ENCODE data around the gene PIAS1.

Gene PIAS1

DNA sequence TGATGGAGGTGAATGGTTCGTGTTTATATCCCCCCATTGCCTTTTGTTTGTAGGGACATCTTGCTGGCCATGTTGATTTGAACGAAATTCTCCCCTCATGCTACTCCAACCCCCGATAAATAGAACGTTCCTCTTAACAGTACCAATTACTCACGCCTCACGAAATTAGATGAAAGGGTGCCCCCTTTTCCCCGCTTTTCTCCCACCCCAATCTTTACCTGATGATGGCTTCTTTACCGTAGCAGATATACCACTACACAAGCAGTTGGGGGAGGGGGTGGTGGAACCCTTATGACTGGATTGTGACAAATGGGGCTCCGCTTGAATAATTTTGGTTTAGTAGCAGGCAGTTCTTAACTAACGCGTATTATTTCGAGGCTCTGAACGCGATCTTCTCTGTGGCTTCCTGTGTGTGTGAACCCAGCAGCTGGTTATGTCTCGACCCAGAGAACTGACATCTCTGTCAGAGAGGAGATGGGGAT lies 1.1 kb downstream of the PIAS1 start (continued):
- TF ChIP-seq, protein P1, sequence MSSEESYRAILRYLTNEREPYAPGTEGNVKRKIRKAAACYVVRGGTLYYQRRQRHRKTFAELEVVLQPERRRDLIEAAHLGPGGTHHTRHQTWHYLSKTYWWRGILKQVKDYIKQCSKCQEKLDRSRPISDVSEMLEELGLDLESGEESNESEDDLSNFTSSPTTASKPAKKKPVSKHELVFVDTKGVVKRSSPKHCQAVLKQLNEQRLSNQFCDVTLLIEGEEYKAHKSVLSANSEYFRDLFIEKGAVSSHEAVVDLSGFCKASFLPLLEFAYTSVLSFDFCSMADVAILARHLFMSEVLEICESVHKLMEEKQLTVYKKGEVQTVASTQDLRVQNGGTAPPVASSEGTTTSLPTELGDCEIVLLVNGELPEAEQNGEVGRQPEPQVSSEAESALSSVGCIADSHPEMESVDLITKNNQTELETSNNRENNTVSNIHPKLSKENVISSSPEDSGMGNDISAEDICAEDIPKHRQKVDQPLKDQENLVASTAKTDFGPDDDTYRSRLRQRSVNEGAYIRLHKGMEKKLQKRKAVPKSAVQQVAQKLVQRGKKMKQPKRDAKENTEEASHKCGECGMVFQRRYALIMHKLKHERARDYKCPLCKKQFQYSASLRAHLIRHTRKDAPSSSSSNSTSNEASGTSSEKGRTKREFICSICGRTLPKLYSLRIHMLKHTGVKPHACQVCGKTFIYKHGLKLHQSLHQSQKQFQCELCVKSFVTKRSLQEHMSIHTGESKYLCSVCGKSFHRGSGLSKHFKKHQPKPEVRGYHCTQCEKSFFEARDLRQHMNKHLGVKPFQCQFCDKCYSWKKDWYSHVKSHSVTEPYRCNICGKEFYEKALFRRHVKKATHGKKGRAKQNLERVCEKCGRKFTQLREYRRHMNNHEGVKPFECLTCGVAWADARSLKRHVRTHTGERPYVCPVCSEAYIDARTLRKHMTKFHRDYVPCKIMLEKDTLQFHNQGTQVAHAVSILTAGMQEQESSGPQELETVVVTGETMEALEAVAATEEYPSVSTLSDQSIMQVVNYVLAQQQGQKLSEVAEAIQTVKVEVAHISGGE (tag by site-specific recombination; conservative IDR thresholded peaks at IDR 0.05; ENCODE audit: low read depth): no peak; the same call in 1 of the 2 replicates
- TF ChIP-seq ZNF747 (tag by site-specific recombination; IDR thresholded peaks at IDR 0.05) (no peak), ZNF530 (tag by site-specific recombination; IDR thresholded peaks at IDR 0.05; ENCODE audit: low read depth) (no peak), ZNF658 (tag by site-specific recombination; IDR thresholded peaks at IDR 0.05) (no peak), ZNF664 (tag by site-specific recombination; IDR thresholded peaks at IDR 0.05) (no peak), SCRT1 (tag by site-specific recombination; IDR thresholded peaks at IDR 0.05; ENCODE audit: borderline replicate concordance) (no peak), ZSCAN23 (tag by site-specific recombination; IDR thresholded peaks at IDR 0.05) (no peak; the same call in 1 of the 2 replicates), ZNF660 (tag by site-specific recombination; IDR thresholded peaks at IDR 0.05) (peak; percentile 12; the same call in 1 of the 2 replicates), SCRT2 (tag by site-specific recombination; IDR thresholded peaks at IDR 0.05) (no peak), ZNF529 (tag by site-specific recombination; IDR thresholded peaks at IDR 0.05; ENCODE audit: insufficient replicate concordance) (no peak), ZNF830 (tag by site-specific recombination; IDR thresholded peaks at IDR 0.05; ENCODE audit: low read depth) (no peak), ZNF24 (tag by site-specific recombination; IDR thresholded peaks at IDR 0.05) (no peak), ZNF561 (tag by site-specific recombination; IDR thresholded peaks at IDR 0.05; ENCODE audit: borderline replicate concordance) (0 out of 2 replicates have a peak, but pooled peaks have one; percentile 18), ZNF416 (tag by site-specific recombination; IDR thresholded peaks at IDR 0.05) (no peak)
- TF ChIP-seq, protein P2, sequence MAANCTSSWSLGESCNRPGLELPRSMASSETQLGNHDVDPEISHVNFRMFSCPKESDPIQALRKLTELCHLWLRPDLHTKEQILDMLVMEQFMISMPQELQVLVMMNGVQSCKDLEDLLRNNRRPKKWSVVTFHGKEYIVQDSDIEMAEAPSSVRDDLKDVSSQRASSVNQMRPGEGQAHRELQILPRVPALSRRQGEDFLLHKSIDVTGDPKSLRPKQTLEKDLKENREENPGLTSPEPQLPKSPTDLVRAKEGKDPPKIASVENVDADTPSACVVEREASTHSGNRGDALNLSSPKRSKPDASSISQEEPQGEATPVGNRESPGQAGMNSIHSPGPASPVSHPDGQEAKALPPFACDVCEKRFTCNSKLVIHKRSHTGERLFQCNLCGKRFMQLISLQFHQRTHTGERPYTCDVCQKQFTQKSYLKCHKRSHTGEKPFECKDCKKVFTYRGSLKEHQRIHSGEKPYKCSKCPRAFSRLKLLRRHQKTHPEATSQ (tag by site-specific recombination; IDR thresholded peaks at IDR 0.05): no peak
- TF ChIP-seq, protein P3, sequence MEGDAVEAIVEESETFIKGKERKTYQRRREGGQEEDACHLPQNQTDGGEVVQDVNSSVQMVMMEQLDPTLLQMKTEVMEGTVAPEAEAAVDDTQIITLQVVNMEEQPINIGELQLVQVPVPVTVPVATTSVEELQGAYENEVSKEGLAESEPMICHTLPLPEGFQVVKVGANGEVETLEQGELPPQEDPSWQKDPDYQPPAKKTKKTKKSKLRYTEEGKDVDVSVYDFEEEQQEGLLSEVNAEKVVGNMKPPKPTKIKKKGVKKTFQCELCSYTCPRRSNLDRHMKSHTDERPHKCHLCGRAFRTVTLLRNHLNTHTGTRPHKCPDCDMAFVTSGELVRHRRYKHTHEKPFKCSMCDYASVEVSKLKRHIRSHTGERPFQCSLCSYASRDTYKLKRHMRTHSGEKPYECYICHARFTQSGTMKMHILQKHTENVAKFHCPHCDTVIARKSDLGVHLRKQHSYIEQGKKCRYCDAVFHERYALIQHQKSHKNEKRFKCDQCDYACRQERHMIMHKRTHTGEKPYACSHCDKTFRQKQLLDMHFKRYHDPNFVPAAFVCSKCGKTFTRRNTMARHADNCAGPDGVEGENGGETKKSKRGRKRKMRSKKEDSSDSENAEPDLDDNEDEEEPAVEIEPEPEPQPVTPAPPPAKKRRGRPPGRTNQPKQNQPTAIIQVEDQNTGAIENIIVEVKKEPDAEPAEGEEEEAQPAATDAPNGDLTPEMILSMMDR (tag by site-specific recombination; IDR thresholded peaks at IDR 0.05): no peak
- TF ChIP-seq, protein P4, sequence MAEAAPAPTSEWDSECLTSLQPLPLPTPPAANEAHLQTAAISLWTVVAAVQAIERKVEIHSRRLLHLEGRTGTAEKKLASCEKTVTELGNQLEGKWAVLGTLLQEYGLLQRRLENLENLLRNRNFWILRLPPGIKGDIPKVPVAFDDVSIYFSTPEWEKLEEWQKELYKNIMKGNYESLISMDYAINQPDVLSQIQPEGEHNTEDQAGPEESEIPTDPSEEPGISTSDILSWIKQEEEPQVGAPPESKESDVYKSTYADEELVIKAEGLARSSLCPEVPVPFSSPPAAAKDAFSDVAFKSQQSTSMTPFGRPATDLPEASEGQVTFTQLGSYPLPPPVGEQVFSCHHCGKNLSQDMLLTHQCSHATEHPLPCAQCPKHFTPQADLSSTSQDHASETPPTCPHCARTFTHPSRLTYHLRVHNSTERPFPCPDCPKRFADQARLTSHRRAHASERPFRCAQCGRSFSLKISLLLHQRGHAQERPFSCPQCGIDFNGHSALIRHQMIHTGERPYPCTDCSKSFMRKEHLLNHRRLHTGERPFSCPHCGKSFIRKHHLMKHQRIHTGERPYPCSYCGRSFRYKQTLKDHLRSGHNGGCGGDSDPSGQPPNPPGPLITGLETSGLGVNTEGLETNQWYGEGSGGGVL (tag by site-specific recombination; IDR thresholded peaks at IDR 0.05): peak; percentile 70
- TF ChIP-seq, protein P5, sequence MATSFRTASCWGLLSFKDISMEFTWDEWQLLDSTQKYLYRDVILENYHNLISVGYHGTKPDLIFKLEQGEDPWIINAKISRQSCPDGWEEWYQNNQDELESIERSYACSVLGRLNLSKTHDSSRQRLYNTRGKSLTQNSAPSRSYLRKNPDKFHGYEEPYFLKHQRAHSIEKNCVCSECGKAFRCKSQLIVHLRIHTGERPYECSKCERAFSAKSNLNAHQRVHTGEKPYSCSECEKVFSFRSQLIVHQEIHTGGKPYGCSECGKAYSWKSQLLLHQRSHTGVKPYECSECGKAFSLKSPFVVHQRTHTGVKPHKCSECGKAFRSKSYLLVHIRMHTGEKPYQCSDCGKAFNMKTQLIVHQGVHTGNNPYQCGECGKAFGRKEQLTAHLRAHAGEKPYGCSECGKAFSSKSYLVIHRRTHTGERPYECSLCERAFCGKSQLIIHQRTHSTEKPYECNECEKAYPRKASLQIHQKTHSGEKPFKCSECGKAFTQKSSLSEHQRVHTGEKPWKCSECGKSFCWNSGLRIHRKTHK (tag by site-specific recombination; IDR thresholded peaks at IDR 0.05): no peak
- TF ChIP-seq, protein P6, sequence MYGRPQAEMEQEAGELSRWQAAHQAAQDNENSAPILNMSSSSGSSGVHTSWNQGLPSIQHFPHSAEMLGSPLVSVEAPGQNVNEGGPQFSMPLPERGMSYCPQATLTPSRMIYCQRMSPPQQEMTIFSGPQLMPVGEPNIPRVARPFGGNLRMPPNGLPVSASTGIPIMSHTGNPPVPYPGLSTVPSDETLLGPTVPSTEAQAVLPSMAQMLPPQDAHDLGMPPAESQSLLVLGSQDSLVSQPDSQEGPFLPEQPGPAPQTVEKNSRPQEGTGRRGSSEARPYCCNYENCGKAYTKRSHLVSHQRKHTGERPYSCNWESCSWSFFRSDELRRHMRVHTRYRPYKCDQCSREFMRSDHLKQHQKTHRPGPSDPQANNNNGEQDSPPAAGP (tag by site-specific recombination; IDR thresholded peaks at IDR 0.05): no peak
- TF ChIP-seq, protein P7, sequence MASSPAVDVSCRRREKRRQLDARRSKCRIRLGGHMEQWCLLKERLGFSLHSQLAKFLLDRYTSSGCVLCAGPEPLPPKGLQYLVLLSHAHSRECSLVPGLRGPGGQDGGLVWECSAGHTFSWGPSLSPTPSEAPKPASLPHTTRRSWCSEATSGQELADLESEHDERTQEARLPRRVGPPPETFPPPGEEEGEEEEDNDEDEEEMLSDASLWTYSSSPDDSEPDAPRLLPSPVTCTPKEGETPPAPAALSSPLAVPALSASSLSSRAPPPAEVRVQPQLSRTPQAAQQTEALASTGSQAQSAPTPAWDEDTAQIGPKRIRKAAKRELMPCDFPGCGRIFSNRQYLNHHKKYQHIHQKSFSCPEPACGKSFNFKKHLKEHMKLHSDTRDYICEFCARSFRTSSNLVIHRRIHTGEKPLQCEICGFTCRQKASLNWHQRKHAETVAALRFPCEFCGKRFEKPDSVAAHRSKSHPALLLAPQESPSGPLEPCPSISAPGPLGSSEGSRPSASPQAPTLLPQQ (tag by site-specific recombination; IDR thresholded peaks at IDR 0.05): peak; percentile 44; the same call in 1 of the 2 replicates
- TF ChIP-seq, protein P8, sequence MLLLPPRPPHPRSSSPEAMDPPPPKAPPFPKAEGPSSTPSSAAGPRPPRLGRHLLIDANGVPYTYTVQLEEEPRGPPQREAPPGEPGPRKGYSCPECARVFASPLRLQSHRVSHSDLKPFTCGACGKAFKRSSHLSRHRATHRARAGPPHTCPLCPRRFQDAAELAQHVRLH (tag by site-specific recombination; IDR thresholded peaks at IDR 0.05): no peak
- TF ChIP-seq, protein P9, sequence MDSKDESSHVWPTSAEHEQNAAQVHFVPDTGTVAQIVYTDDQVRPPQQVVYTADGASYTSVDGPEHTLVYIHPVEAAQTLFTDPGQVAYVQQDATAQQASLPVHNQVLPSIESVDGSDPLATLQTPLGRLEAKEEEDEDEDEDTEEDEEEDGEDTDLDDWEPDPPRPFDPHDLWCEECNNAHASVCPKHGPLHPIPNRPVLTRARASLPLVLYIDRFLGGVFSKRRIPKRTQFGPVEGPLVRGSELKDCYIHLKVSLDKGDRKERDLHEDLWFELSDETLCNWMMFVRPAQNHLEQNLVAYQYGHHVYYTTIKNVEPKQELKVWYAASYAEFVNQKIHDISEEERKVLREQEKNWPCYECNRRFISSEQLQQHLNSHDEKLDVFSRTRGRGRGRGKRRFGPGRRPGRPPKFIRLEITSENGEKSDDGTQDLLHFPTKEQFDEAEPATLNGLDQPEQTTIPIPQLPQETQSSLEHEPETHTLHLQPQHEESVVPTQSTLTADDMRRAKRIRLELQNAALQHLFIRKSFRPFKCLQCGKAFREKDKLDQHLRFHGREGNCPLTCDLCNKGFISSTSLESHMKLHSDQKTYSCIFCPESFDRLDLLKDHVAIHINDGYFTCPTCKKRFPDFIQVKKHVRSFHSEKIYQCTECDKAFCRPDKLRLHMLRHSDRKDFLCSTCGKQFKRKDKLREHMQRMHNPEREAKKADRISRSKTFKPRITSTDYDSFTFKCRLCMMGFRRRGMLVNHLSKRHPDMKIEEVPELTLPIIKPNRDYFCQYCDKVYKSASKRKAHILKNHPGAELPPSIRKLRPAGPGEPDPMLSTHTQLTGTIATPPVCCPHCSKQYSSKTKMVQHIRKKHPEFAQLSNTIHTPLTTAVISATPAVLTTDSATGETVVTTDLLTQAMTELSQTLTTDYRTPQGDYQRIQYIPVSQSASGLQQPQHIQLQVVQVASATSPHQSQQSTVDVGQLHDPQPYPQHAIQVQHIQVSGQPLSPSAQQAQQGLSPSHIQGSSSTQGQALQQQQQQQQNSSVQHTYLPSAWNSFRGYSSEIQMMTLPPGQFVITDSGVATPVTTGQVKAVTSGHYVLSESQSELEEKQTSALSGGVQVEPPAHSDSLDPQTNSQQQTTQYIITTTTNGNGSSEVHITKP (tag by site-specific recombination; IDR thresholded peaks at IDR 0.05): peak; percentile 96

All from HEK293 (cell line).